CD8-positive, alpha-beta memory T cell (primary cell): ENCODE results near the gene FSTL5. TPM values are rescaled to one million over a fixed set of nuclear protein-coding genes. Genes with fewer than 3 reads are reported as not detected.

Source experiments
- CTCF ChIA-PET: fragments of 350-600 bp; sonication (Branson Sonifier 250); formaldehyde crosslinking; loops from one replicate; lab custom pipeline; 2021; ENCODE audit warnings: antibody characterized with exemption; lab: Charles Lee
- POLR2A ChIA-PET: fragments of 350-600 bp; sonication (Branson Sonifier 250); formaldehyde crosslinking; loops from one replicate; lab custom pipeline; 2021; ENCODE audit warnings: antibody characterized with exemption; lab: Charles Lee
- DNase-seq, 5 donors: peaks; one replicate each; pipeline versions ENCODE4 v3.0.0 to v3.0.0-alpha.2; 2020 to 2022; ENCODE audit warnings: mixed read lengths in 1 of 5
- H3K27ac ChIP-seq: one replicate; pipeline ENCODE4 v1.7.0; 2013; ENCODE audit warnings: low read depth, mild to moderate bottlenecking, low read length, moderate library complexity
- H3K27me3 ChIP-seq: 2 replicates; pipeline ENCODE4 v1.7.0; 2013; ENCODE audit warnings: low read length, mild to moderate bottlenecking; ENCODE audit not compliant: insufficient read depth, poor library complexity, severe bottlenecking
- H3K36me3 ChIP-seq: 2 replicates; pipeline ENCODE4 v1.7.0; 2013; ENCODE audit warnings: mild to moderate bottlenecking, low read length, moderate library complexity; ENCODE audit not compliant: insufficient read depth
- H3K4me1 ChIP-seq: 2 replicates; pipeline ENCODE4 v1.7.0; 2013; ENCODE audit warnings: mild to moderate bottlenecking, low read length, moderate library complexity; ENCODE audit not compliant: insufficient read depth
- H3K4me3 ChIP-seq: 2 replicates; pipeline ENCODE4 v1.7.0; 2013; ENCODE audit warnings: mild to moderate bottlenecking, low read length
- H3K9me3 ChIP-seq: 2 replicates; pipeline ENCODE4 v1.7.0; 2013; ENCODE audit warnings: mild to moderate bottlenecking, low read length
- H3K27ac Mint-ChIP-seq, 8 donors: one replicate each; pipeline ENCODE4 v1.8.0; 2020 to 2021; ENCODE audit warnings: mixed read lengths in 8 of 8, mild to moderate bottlenecking in 6 of 8, inconsistent platforms in 3 of 8, moderate library complexity in 3 of 8
- H3K27me3 Mint-ChIP-seq, 2 donors: one replicate each; pipeline ENCODE4 v1.8.0; 2020 to 2021; ENCODE audit warnings: mixed read lengths in 2 of 2, mild to moderate bottlenecking in 1 of 2, moderate library complexity in 1 of 2
- H3K36me3 Mint-ChIP-seq, 3 donors: one replicate each; pipeline ENCODE4 v1.8.0; 2020 to 2021; ENCODE audit warnings: mixed read lengths in 3 of 3, inconsistent platforms in 1 of 3, mild to moderate bottlenecking in 1 of 3
- H3K4me1 Mint-ChIP-seq, 3 donors: one replicate each; pipeline ENCODE4 v1.8.0; 2020 to 2021; ENCODE audit warnings: mixed read lengths in 3 of 3, inconsistent platforms in 1 of 3, mild to moderate bottlenecking in 1 of 3
- H3K4me3 Mint-ChIP-seq, 7 donors: one replicate each; pipeline ENCODE4 v1.8.0; 2020 to 2021; ENCODE audit warnings: mixed read lengths in 7 of 7, mild to moderate bottlenecking in 6 of 7, moderate library complexity in 4 of 7, inconsistent platforms in 2 of 7
- H3K9me3 Mint-ChIP-seq, 5 donors: one replicate each; pipeline ENCODE4 v1.8.0; 2020 to 2022; ENCODE audit warnings: mixed read lengths in 5 of 5, mild to moderate bottlenecking in 3 of 5, moderate library complexity in 2 of 5, inconsistent platforms in 1 of 5
- polyA plus RNA-seq: library from polyadenylated mRNA; unstranded; fragments of 300-500 nt; fragmentation: Illumina TruSeq; gene quantifications from one replicate; pipeline ENCODE4 v1.2.3, GENCODE V29; 2021
- total RNA-seq, 2 experiments: library from RNA; stranded (reverse); gene quantifications; one replicate each; pipeline ENCODE4 v1.2.3, GENCODE V29; 2021

FSTL5 gene
- total and polyA plus RNA-seq, 3 experiments from 2014 or later = not detected

DNA sequence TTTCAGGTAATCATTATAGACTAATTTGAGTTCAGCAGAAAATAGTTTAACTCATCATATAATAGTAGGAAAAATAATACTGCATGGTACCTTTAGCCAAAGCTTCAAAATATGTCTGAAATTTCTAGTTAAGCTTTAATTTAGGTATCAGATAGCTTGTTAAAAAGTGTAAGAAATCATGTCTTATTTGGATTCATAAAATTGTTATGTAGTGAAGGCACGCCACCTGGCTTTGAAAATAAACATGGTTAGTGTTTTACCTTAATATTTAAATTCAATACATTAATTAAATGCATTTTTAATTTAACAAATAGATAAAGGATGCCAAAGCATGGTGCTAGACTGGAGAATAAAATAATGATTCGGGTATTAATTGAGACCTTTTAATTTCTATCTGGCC is 211.4 kb downstream of the FSTL5 start:
- Mint-ChIP-seq H3K27me3 (no peaks in the 10 kb centered on the region), H3K27ac (no peak overlapping the region), H3K9me3 (peaks cover 3 to 17% (median 7%) of the 10 kb centered on the region in 5 donors), H3K36me3 (no peaks in the 10 kb centered on the region), H3K4me3 (no peak overlapping the region), H3K4me1 (no peaks in the 10 kb centered on the region)
- Histone ChIP-seq H3K4me1 (no peaks in the 10 kb centered on the region), H3K27ac (no peak overlapping the region), H3K27me3 (no peaks in the 10 kb centered on the region), H3K9me3 (no peaks in the 10 kb centered on the region), H3K36me3 (no peaks in the 10 kb centered on the region), H3K4me3 (no peak overlapping the region)
- ChIA-PET CTCF (no interaction called here), POLR2A (no interaction called here)
- DNase-seq = no peak

DNA sequence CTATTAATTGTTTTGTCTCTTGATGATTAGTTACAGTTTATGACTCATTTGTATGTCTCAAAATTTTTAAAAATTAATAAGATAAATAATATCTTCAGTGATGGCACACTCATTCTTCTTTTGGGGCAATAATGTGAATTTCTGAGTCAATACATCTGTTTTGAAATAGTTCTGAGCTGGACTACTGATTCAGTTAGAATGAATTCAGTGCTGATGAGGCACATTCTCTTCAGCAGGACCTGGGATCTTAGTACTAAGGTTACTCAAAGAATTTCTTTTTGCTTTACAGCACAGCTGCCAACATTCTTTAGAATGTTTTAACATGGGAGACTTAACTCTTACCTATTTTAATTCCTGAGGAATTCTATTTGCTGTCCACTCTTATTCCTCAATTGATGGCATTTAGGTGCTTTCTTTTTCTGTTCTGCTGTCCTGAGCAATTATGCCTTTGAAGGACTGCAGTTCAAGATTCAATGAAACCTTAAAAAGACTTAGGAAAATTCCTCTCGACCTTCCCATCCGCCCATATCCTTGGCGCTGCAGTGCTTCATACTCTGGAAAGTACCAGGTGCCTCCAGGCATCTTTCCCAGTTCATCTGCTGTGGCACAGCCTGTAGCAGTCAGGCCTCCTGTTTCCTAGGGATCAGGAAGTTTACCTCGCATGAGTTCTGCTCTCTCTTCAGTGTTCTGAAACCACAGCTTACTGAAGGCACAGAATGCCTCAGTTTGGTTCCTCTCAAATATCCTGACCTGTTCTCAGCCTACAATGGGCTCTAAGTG is 213.7 kb downstream of the FSTL5 start:
- DNase-seq = no peak
- Histone ChIP-seq H3K27ac (no peak overlapping the region), H3K36me3 (no peaks in the 10 kb centered on the region), H3K4me1 (no peaks in the 10 kb centered on the region), H3K4me3 (no peak overlapping the region), H3K27me3 (no peaks in the 10 kb centered on the region), H3K9me3 (no peaks in the 10 kb centered on the region)
- H3K9me3 Mint-ChIP-seq = peaks cover 3 to 14% (median 8%) of the 10 kb centered on the region in 5 donors
- H3K27me3 Mint-ChIP-seq = no peaks in the 10 kb centered on the region
- no peak overlapping the region for H3K27ac Mint-ChIP-seq
- no peaks in the 10 kb centered on the region for H3K36me3 Mint-ChIP-seq
- ChIA-PET POLR2A (no interaction called here), CTCF (no interaction called here)
- no peaks in the 10 kb centered on the region for H3K4me1 Mint-ChIP-seq
- no peak overlapping the region for H3K4me3 Mint-ChIP-seq

DNA sequence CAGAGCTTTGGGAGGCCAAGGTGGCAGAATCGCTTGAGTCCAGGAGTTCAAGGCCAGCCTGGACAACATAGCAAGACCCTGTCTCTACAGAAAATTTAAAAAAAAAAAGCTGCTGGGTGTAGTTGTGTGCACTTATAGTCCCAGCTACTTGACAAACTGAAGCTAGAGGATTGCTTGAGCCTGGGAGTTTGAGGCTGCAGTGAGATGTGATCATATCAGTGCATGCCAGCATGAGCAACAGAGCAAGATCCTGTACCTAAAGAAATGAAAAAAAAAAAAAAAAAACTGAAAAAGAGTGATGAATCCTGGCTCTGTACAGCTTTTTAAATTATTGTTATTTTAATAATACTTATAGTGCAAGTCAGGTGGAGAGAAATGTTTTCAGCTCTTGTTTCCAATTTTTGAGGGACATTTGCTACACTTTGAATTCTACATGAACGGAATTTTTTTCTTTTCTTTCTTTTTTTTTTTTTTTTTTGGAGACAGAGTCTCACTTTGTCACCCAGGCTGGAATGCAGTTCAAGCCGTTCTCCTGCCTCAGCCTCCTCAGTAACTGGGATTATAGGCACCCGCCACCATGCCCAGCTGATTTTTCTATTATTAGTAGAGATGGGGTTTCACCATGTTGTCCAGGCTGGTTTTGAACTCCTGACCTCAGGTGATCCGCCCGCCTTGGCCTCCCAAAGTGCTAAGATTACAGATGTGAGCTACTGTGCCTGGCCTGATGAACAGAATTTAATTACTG is 215.6 kb downstream of the FSTL5 start:
- peaks cover 3 to 17% (median 9%) of the 10 kb centered on the region in 5 donors for H3K9me3 Mint-ChIP-seq
- no peak for DNase-seq
- no peaks in the 10 kb centered on the region for H3K36me3 Mint-ChIP-seq
- H3K27ac Mint-ChIP-seq = no peak overlapping the region
- Histone ChIP-seq H3K27ac (no peak overlapping the region), H3K4me1 (no peaks in the 10 kb centered on the region), H3K9me3 (no peaks in the 10 kb centered on the region), H3K27me3 (no peaks in the 10 kb centered on the region), H3K36me3 (no peaks in the 10 kb centered on the region), H3K4me3 (no peak overlapping the region)
- no peaks in the 10 kb centered on the region for H3K27me3 Mint-ChIP-seq
- H3K4me1 Mint-ChIP-seq = no peaks in the 10 kb centered on the region
- CTCF ChIA-PET = interaction anchor here (0.7 kb wide), 1 partner anchor 46 kb away, joined by 4 read pairs; no protein-coding TSS in a partner anchor
- POLR2A ChIA-PET = no interaction called here
- H3K4me3 Mint-ChIP-seq = no peak overlapping the region

DNA sequence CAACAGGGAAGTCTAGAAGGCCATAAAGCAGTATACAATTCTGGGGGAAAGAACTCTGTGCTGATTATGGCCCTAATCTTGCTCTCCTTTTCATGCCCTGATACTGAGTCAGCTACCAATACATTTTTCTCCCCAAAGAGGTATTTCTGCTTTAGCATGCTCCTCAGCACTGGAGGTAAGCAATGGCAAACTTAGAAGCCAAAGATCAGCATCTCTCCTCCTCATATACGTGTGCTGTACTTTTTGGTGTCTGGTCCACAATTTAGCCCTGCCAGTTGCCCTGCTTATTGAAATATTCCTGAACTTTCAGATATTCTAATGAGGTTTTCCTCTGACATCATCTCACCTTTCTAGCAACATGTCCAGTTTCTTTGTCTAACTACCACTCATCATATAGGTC is 226.2 kb downstream of the FSTL5 start:
- no peaks in the 10 kb centered on the region for H3K27me3 Mint-ChIP-seq
- no peak overlapping the region for H3K27ac Mint-ChIP-seq
- Histone ChIP-seq H3K27me3 (no peaks in the 10 kb centered on the region), H3K9me3 (no peaks in the 10 kb centered on the region), H3K36me3 (no peaks in the 10 kb centered on the region), H3K4me1 (no peaks in the 10 kb centered on the region), H3K27ac (no peak overlapping the region), H3K4me3 (no peak overlapping the region)
- ChIA-PET CTCF (no interaction called here), POLR2A (no interaction called here)
- no peak for DNase-seq
- H3K9me3 Mint-ChIP-seq = peaks cover 1 to 22% (median 9%) of the 10 kb centered on the region in 5 donors
- no peak overlapping the region for H3K4me3 Mint-ChIP-seq
- no peaks in the 10 kb centered on the region for H3K4me1 Mint-ChIP-seq
- H3K36me3 Mint-ChIP-seq = no peaks in the 10 kb centered on the region

DNA sequence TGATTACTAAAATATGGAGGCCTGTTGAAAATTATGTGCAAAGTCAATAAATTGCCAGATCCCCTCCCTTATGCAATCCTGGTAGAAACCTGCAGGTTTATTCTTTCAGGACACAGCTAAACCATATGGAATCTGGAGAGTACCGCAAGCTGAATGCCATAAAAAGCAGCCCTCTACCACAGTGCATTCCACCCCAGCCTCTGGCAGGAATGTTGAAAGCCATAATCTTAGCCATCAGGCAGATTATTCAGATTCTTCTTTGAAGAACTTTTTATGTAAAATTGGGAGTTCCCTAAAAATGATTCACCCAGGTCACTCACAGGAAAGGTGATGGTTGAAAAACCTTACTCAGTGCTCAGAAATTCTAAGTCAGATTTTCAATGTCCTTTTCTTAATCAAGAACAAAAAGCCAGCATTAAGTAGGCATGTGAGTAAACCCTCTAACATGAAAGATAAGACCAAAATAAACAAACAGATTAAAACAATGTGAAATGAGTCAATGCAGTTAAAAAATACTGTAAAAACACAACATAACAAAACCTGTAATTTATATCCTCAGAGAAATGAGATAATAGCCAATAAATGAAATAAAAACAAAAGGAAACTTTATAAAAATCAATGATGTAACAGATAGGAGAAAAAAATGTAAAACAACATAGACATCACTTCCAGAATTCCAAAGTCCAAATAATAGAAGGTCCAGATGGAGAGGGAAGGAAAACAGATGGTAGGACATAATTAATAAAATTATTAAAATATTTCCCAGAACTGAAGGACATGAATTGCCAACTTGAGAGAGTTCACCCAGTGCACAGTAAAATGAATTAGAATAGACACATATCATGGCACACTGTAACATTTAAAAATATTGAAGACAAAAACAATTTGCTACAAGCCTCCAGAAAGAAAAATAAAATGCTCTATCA is 226.9 kb downstream of the FSTL5 start:
- H3K36me3 ChIP-seq = no peaks in the 10 kb centered on the region
- ChIA-PET CTCF (no interaction called here), POLR2A (no interaction called here)
- H3K27me3 ChIP-seq = no peaks in the 10 kb centered on the region
- peaks cover 1 to 20% (median 9%) of the 10 kb centered on the region in 5 donors for H3K9me3 Mint-ChIP-seq
- H3K4me3 ChIP-seq = no peak overlapping the region
- no peak overlapping the region for H3K27ac Mint-ChIP-seq
- H3K4me1 Mint-ChIP-seq = no peaks in the 10 kb centered on the region
- no peaks in the 10 kb centered on the region for H3K4me1 ChIP-seq
- H3K27ac ChIP-seq = no peak overlapping the region
- no peaks in the 10 kb centered on the region for H3K27me3 Mint-ChIP-seq
- no peaks in the 10 kb centered on the region for H3K36me3 Mint-ChIP-seq
- H3K9me3 ChIP-seq = no peaks in the 10 kb centered on the region
- no peak for DNase-seq
- no peak overlapping the region for H3K4me3 Mint-ChIP-seq

DNA sequence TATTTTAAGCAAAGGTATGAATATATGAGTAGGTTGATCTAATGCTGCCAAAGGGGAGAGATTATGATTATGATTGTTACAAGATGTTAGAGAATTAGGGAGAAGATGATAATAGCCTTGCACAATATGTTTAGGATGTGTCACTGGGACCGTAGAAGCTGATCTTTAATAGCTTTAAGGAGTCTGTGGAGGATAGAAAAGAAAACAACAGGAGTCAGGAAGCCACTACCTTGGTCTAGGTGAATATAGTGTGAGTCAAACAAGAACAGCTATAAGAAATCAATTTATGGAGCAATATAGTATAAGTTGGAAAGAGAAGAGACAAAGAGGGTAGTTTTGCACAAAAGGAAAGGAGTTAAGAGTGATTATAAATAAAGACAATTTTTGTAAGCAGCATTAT is 232.7 kb downstream of the FSTL5 start:
- H3K4me1 Mint-ChIP-seq = no peaks in the 10 kb centered on the region
- no peaks in the 10 kb centered on the region for H3K36me3 ChIP-seq
- H3K9me3 ChIP-seq = no peaks in the 10 kb centered on the region
- DNase-seq = no peak
- H3K36me3 Mint-ChIP-seq = no peaks in the 10 kb centered on the region
- H3K27ac ChIP-seq = no peak overlapping the region
- no peaks in the 10 kb centered on the region for H3K27me3 Mint-ChIP-seq
- no peak overlapping the region for H3K4me3 ChIP-seq
- H3K27me3 ChIP-seq = no peaks in the 10 kb centered on the region
- CTCF ChIA-PET = no interaction called here
- no peak overlapping the region for H3K27ac Mint-ChIP-seq
- POLR2A ChIA-PET = no interaction called here
- no peak overlapping the region for H3K4me3 Mint-ChIP-seq
- H3K4me1 ChIP-seq = no peaks in the 10 kb centered on the region
- H3K9me3 Mint-ChIP-seq = peaks cover 3 to 26% (median 14%) of the 10 kb centered on the region in 5 donors

DNA sequence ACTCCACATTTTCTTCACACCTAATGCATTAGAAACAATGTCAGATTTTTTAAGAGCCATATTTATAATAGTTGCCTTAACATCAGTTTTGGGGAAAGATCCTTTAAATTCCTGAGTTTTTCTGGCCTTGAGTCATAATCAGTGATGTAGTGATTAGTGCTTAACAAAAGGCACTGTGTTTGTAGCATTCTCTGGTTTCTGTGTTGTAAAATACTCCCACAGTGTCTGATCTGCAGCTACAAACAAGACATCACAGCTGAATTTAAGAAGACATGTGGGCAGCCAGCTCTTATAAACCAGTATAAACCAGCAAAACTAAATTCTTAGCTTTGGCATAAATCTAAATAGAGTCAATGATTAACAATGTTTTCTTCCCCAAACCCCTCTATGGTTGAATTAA is 233.8 kb downstream of the FSTL5 start:
- Histone ChIP-seq H3K27me3 (no peaks in the 10 kb centered on the region), H3K4me3 (no peak overlapping the region), H3K4me1 (no peaks in the 10 kb centered on the region), H3K27ac (no peak overlapping the region), H3K9me3 (no peaks in the 10 kb centered on the region), H3K36me3 (no peaks in the 10 kb centered on the region)
- Mint-ChIP-seq H3K4me3 (no peak overlapping the region), H3K4me1 (no peaks in the 10 kb centered on the region), H3K36me3 (no peaks in the 10 kb centered on the region), H3K27ac (no peak overlapping the region), H3K9me3 (peaks cover 3 to 28% (median 11%) of the 10 kb centered on the region in 5 donors), H3K27me3 (no peaks in the 10 kb centered on the region)
- no peak for DNase-seq
- ChIA-PET CTCF (no interaction called here), POLR2A (no interaction called here)
